NOMO-1 treated with DMSO at 0.1 percent for 48 hours (cell line): ENCODE data around the gene S100A12.

Source experiments
- DNase-seq: peaks from one replicate; lab custom pipeline; 2025; ENCODE audit not compliant: unreplicated experiment; lab: John Stamatoyannopoulos, UW

S100A12 gene

DNA sequence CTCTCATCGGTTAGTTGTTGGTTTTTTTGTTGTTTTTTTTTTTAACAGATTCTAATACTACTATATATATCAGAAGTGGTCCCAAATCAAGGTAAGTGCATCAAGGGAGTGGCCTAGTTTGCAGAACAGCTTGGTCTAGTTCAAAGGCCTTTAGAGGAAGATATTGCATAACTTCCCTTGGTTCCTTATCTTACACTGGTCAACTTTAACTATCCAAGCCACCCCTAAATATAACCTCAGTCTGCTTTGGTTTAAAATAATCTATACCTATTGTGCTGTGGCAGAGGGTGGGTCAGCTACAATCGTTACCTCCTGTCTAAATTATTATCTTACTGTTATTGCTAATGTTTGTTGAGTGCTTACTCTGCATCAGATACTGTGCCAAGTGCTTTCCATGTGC is 6.9 kb downstream of the S100A12 start:
- peak; percentile 83 for DNase-seq

DNA sequence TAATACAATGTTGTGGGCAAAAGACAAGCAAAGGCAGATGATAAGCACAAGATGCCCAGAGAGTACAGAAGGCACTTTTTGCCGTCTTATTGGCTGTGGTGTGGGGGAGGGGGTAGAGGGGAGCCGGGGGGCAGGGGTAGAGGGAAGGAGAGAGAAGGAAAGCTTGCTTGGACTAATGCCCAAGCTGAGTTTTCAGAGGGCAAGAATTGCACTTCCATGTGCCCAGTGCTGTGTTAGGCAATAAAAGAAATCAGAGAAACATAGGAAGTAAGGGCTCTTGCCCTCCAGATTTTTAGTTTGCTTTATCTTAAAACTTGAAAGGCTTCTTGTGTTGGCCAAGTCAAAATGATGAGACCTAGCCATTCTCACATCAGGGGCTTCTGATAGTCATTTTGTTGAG is 8.3 kb downstream of the S100A12 start:
- DNase-seq = no peak

DNA sequence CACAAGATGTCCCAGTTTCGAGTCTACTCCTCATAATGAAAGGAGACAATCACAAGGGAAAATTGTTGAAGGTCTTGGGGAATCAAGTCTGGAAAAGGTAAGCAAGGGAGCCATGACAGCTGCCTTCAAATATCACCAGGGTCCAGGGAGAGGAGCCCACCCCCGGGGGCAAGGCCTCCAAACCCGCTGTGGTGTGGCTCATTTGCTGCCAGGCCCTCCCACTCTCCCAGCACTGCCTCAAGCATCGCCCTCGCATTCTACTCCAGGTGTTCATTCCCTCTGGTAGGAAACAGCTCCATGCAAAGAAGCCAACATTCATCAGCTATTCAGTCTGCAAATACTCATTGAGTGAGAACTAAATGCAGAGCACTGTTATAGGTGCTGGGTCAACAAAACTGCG is 9.2 kb downstream of the S100A12 start:
- no peak for DNase-seq

DNA sequence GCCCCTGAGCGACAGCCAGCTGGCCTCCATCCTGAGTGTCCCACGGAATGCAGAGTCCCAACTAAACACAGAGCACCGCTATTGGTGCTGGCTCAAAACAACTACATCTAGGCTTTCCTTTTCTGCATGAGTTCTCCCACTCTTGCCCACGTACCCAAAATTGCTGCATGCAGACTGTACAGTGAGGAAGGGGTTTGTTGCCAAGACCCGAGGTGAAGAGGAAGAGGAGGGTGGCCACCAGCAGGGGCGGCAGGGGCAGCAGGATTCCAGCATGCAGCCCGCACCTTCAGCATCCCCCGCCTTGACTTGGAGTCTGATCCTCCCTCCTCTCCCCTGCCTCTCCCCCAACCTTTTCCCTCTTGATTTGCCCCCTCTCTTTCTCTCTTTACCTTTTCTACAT is 9.7 kb downstream of the S100A12 start:
- DNase-seq = no peak

DNA sequence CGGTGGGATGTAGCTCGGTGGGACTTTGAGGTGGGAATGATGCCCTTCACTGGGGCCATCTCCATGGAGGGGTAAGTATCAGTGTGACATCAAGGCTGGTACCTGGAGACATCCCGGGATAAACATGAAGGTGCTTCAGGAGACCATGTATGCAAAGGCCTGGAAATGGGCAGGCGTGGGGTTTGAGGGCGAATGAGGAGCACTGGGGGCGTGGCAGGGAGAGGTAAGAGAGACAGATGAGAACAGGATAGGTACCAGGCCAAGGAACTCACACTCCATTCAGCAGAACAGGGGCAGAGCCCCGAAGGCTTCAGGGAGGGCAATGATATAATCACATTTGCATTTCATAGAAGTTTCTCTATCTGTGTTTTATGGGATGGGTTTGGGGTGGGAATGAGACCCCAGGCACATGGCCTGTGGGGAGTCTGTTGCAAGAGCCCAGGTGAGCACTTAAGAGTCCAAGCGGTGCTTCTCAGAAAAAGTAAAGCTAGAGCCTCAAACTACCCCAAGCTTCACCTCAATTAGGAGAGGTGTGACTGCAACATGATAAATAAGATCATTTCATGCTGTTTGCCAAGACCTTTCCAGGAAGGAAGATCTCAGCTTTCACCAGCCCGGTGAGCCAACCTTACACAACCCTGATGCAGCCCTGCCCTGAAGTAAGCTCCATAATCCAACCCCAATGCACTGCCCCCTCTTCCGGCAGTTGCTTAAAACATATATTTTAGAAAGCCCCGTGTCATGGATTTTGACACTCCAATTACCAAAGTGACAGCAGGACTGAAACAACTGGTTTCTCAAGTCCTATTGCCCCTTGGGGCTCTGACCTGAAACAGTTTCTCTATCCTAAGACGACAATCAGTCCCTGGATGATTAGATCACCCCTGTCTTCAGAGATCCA is 10.4 kb downstream of the S100A12 start:
- peak; percentile 94 for DNase-seq

DNA sequence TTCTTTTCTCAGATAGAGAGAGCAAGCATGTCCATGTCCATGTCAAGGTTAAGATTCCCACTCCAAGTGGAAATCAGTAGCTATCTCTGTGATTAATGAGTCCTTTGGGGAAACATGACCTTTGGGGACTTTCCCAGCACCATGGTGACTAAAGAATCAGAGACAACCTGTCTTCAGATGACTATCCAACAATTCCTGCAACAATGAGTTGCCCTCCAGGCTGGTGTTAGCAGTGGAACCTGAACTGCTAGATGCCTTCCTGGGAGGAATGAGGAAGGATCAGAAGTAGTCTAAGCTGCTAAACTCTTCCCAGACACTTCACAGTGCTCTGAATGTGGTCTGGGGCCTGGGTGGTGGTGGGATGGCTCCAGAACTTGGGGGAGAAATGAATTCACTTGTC is 11.3 kb downstream of the S100A12 start:
- DNase-seq = no peak

DNA sequence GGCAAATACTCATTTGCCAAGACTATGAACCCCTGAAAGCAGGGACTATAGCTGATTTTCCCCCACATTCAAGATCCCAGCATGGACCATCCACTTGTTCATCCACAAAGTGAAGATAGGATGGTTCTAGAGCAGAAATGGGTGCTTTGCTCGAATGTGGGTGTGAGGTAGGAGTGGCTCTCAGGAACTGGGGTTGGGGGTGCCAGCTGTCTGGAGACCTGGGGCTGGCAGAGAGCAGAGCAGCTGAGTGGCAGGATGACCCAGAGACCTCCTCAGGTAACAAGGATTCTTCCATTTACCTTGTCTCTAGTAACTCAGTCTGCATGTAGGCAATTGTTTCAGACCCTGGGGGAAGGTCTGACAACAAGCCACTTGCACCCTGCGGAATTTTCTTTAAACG is 11.8 kb downstream of the S100A12 start:
- no peak for DNase-seq

DNA sequence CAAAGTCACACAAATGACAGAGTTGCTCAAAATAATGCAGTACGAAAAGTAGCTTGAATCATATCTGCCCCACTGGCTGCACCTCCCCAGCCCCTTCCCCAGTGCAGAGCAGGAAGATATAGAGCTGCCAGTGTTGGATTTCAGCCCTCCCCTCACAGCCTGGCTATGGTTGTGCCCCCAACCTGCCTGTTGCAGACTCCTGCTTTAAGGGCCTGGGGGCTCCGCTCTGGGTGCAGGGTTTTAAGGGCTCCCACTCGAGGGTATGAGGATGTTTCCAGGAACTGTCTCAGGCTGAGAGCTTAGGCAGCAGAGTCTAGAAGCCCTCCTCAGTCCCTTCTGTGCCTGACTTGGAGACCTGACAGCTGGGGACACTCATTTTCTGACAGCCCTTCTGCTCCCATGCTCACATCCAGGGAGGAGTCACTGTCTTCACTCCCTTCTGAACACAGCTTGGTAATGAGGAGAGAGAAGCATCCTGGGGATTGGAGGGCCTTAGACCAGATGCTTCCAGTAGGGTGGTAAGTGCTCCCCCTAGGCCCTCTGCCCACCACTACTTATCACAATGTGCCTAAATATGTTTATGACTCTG is 13.1 kb downstream of the S100A12 start:
- no peak for DNase-seq

DNA sequence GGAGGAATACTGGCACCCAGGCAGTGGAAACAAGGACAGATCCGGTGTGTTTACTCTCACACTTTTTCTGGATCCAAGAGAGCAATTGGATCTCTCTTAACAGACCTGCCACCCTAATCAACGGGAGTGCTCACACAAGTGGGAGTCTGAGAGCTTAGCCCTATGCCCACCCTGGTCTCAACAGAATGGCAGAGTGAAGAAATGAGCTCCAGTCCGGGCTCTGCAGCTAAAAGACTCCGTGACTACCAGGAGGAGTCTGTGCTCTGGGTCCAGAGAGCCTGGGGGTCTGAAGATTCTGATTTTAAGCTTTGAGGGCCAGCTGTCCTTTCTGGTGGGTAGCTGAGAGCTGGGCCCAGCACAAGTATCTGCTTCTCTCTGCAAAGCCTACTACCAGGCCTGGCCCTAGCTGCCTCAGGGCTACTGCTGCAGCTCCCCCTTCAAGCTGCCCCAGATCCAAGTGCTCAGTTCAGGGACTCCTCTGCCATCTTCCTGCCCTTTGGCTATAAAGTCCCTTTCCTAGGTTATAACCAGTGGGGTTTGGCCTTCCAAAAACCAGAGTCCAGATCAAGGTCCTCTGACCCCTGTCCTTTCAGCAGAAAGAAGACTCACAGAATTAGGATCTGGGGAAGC is 13.8 kb downstream of the S100A12 start:
- no peak for DNase-seq

DNA sequence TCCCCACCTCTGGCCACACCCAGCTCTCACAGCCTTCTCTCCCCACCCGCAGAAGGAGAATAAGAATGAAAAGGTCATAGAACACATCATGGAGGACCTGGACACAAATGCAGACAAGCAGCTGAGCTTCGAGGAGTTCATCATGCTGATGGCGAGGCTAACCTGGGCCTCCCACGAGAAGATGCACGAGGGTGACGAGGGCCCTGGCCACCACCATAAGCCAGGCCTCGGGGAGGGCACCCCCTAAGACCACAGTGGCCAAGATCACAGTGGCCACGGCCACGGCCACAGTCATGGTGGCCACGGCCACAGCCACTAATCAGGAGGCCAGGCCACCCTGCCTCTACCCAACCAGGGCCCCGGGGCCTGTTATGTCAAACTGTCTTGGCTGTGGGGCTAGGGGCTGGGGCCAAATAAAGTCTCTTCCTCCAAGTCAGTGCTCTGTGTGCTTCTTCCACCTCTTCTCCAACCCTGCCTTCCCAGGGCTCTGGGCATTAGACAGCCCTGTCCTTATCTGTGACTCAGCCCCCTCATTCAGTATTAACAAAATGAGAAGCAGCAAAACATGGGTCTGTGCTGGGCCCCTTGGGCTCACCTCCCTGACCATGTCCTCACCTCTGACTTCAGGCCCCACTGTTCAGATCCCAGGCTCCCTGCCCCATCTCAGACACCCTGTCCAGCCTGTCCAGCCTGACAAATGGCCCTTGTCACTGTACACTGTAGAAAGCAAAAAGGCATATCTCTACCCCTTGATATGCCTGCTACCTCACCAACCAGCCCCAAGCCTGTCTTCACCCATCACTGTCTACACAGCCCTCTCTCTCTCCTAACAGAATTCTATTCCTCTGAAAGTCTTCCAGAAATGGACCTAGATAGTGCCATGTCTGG is 14.6 kb downstream of the S100A12 start:
- DNase-seq = no peak

DNA sequence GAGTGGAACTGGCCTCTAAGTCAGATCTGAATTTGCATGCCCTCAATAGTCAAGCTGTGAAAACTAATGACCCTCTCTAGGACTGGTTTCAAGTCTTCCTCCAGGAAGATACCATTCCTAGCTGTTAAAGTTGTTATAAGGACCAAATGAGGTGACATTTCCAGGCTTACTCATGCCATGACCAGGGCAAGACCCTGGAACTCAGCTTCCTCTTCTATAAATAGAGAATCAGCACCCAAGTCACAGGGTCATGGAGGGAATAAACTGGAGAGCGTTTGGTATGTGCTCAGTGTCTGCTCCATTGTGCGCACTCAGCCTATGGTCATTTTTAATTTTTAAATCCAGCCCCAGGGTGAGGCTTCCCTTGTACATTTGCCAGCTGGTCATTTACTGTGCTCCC is 15.2 kb downstream of the S100A12 start:
- DNase-seq = no peak

DNA sequence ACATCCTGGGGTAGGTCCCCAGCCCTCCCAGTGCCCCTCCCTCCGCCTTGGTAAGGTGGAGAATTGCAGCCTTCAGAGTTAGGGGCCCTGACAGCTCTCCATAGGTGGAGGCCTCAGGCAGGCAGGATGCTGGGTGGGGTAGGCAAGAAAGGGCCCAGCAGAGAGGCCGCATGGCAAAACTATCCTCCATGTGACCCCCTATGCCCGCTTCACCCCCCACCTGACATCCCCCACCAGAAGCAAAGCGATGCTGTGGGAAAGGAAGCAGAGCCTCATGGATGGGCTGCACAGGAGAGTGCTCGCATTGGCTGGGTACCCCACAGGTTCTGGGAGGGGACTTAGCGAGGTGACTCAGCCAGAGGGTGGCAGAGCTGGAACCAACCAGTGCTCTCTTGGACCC is 16.2 kb downstream of the S100A12 start:
- no peak for DNase-seq

DNA sequence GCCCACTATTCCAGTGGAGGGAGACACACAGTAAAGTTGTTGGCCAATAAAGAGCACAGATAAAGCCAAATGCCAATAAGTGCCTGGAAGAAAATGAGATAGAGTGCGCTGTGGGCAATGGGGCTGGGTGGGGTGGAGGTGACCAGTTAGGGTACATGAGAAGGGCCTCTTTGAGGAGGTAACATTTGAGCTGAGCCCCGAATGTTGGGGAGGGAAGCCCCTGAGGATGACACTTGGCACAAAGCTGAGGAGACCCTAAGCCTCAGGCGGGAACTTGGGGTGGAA is 16.8 kb downstream of the S100A12 start:
- no peak for DNase-seq

DNA sequence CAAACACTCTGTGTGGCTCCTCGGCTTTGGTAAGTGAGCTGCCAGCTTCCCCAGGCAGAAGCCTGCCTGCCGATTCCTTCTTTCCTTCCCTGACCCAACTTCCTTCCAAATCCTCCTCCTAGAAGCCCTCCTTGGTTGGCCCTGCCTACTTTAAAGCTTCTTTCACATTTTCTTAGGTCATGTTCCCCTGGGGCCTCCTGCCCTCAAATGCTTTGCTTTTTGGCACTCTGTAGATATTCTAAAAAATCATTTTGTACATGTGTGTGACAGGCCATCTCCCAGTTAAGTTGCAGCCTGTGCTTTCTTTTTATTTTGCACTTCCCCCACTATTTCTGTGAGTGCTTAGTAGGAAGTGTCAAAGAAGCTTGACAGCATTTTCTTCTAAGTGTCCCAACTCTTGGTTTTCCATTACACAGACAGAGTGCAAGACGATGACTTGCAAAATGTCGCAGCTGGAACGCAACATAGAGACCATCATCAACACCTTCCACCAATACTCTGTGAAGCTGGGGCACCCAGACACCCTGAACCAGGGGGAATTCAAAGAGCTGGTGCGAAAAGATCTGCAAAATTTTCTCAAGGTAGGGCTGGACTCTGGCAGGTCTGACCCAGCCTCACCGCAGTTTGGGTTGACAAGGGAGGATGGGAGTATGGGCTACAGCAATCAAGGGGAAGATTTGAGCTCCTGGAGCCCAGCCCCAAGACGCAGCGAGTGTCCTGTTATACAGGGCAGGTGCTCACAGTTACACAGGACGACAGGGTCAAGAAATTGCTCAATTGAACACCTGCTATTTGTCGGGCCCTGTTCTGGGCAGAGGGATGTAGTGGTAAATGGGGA is 17.3 kb downstream of the S100A12 start, which contains the start of gene S100A9:
Gene S100A9, plus strand, starts transcription at position 2 of the 838 bp plus-strand sequence. Its CDS starts 430 bp downstream, at position 432.
- peak; percentile 66 for DNase-seq

DNA sequence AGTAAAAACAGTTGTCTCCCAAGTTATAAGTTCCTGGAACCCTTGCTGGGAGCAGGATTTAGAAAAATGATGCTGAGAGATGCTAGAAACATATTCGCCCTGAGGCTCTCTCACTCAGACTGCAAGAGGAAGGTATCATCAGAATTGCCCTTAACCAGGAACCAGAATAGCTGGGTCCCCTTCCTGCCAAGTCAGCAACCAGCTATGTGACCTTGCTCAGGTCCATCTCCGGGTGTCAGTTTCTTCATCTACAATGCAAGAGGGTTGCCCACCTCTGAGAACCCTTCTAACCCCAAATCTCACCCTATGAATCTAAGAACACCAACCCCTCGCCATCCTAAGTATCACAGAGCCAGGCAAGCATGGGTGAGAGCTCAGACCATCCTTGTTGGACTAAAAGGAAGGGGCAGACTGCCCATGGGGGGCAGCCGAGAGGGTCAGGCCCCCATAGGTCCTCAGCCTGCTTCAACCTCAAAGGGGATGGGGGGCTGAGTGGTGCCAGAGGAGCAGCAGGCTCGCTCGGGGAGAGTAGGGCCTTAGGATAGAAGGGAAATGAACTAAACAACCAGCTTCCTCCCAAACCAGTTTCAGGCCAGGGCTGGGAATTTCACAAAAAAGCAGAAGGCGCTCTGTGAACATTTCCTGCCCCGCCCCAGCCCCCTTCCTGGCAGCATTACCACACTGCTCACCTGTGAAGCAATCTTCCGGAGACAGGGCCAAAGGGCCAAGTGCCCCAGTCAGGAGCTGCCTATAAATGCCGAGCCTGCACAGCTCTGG is 18.2 kb downstream of the S100A12 start:
- DNase-seq = peak; percentile 88

DNA sequence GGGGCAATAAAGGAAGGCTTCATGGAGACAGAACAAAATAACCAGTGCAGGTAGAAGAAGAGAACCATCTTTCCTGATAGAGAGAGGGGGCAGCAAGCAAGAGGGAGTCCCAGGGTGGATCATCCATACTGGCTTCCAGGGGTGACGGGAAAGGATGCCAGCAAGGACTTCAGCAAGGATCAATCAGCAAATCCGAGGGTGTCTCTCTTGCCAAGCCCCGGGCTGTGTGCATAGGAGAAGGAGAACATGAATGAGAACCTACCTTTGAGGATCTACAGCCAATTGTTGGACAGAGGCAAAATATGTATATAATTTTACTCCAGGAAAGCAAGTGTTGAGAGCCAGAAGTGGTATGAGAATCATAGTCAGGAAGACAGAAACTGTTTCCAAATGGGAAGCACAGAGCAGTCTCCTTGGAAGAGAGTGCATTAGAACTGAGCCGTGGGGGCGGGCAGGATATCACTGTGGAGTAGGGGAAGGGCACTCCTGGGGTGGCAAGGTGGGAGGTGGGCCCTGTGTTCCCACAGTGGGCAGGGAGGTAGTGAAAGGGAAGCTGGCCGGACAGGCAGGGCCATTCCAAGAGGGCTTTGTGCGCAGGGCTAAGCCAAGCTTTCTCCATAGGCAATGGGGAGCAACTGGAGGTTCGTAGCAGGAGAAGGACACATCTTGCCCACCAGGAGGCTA is 18.9 kb downstream of the S100A12 start:
- no peak for DNase-seq

DNA sequence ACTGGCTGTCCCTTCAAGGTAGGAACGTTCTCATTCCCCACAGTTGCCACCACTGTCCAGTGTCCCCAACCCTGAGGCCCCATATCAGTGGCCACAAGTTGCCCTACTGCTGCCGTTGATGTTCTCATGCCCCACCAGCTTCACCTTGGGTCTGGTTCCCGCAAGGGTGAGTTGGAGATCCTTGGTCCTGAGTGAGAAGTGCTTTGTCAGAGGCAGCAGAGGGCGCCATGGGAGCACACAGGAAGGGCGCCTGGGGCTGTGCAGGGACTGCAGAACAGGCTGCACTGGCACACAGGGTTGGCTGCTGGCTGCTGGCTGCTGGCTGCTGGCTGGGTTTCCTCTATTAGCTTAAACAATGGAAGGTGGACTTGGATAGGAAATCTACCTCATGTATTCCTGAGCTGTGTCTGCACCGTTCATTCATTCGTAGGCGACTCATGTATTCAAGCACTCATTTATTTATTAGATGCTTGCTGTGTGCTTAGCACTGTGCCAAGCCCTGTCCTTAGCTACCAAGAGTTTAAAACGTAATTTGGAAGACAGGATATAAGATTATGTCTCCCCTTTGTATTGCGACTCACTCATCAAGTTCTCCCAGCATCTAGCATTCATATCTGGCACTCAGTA is 19.9 kb downstream of the S100A12 start:
- peak; percentile 93 for DNase-seq

DNA sequence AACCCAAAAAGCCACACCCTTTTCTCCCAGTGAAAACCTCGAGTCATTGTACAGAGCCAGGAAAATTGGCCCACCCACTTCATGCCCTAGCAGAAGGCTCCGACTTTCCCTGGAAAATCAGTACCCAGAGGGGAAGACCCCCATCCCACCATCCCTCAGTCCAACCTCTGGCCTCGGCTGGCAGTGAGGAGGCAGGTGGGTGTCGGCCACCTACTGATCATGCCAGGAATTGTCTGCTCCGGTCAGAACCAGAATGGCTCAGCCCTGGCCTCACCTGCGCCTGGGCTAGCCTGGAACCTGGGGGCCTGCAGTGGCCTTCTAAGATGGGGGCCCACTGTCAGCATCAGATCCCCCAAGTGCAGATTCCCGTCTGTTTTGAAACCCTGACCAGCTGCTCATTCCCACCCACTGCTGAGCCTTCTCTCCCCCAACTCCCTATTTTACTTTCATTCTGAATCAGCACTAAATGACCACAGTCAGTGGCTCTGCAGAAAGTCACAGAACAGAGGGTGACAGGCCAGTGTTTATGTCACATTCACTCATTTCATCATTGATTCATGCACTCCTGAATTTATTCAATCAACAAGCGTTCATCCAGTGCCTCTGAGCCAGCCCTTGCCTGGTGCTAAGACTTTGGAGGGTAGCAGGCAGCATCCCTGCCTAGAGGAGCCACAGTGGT is 20.8 kb downstream of the S100A12 start:
- no peak for DNase-seq
